SK-N-SH treated with all-trans-retinoic acid at 6 μM for 48 hours (cell line): ENCODE results near the gene CLIP1.

ENCODE experiments used
- RARB ChIP-seq: fragments of 250-450 bp; sonication (Bioruptor Pico); IDR thresholded peaks from 2 replicates; pipeline ENCODE4 v1.8.0; 2021; ENCODE audit warnings: mild to moderate bottlenecking, moderate library complexity
- SNAI2 ChIP-seq: fragments of 250-450 bp; sonication (Bioruptor Pico); IDR thresholded peaks from 2 replicates; pipeline ENCODE4 v1.5.0; 2020; ENCODE audit warnings: mild to moderate bottlenecking, moderate library complexity
- ZFP30 ChIP-seq: fragments of 450-650 bp; formaldehyde crosslinking; IDR thresholded peaks from 2 replicates; pipeline ENCODE4 v1.5.0; 2022; ENCODE audit warnings: mild to moderate bottlenecking, moderate library complexity

- TF ChIP-seq RARB: no peak
- TF ChIP-seq SNAI2 (CRISPR knock-in tag): no peak
- TF ChIP-seq ZFP30: no peak
Measured at GRCh38 chr12:122323311-122324019, 99.0 kb downstream of the CLIP1 start.
